SK-N-SH (cell line): Measurements from ENCODE around the gene OPN1SW. TPM values are rescaled to one million over a fixed set of nuclear protein-coding genes. Genes with fewer than 3 reads are reported as not detected.

Experiments
- CTCF ChIA-PET: fragments of 300-600, 350-600 bp; formaldehyde crosslinking; extraction: SDS; loops from one replicate; lab custom pipeline; 2021; lab: Yijun Ruan, JAX
- POLR2A ChIA-PET: fragments of 350-600 bp; sonication (Branson Sonifier 250); formaldehyde crosslinking; extraction: SDS; loops from one replicate; lab custom pipeline; 2020; ENCODE audit warnings: antibody characterized with exemption, inconsistent platforms; lab: Yijun Ruan, JAX
- DNase-seq: peaks from one replicate; pipeline ENCODE4 v3.0.0; 2012
- H2AFZ ChIP-seq: fragments of 200-600 bp; sonication (generic); 2 replicates; pipeline ENCODE4 v1.8.1; 2016; ENCODE audit warnings: antibody characterized with exemption, mild to moderate bottlenecking, low read depth
- H3F3A ChIP-seq: fragments of 200-600 bp; sonication (generic); replicated peaks from 2 replicates; pipeline ENCODE3; 2016; ENCODE audit warnings: antibody characterized with exemption, mild to moderate bottlenecking; ENCODE audit not compliant: insufficient read depth
- H3K27ac ChIP-seq, 2 experiments: fragments of 200-500 bp in 1 of 2; fragments of 200-600 bp in 1 of 2; sonication (Bioruptor generic) in 1 of 2; sonication (generic), shearing (Covaris generic) in 1 of 2; 2 replicates each; pipeline versions ENCODE4 v1.5.1 to v1.6.1; 2014 to 2016; ENCODE audit warnings: low read depth in 2 of 2, inconsistent platforms in 1 of 2, low read length in 1 of 2, mild to moderate bottlenecking in 1 of 2, mixed read lengths in 1 of 2
- H3K27me3 ChIP-seq: fragments of 200-600 bp; sonication (generic), shearing (Covaris generic); 2 replicates; pipeline ENCODE4 v1.6.1; 2016; ENCODE audit warnings: mixed run types; ENCODE audit not compliant: insufficient read depth
- H3K36me3 ChIP-seq, 2 experiments: fragments of 200-500 bp in 1 of 2; fragments of 200-600 bp in 1 of 2; sonication (Bioruptor generic) in 1 of 2; sonication (generic) in 1 of 2; replicated peaks in 1 of 2; 2 replicates each; pipeline versions ENCODE3 to v1.5.1; 2014 to 2016; ENCODE audit warnings: low read length in 1 of 2, mild to moderate bottlenecking in 1 of 2; ENCODE audit not compliant: insufficient read depth in 2 of 2, control insufficient read depth in 1 of 2
- H3K4me1 ChIP-seq, 2 experiments: fragments of 200-500 bp in 1 of 2; fragments of 200-600 bp in 1 of 2; sonication (Bioruptor generic) in 1 of 2; sonication (generic), shearing (Covaris generic) in 1 of 2; 2 replicates each; pipeline versions ENCODE4 v1.5.1 to v1.6.1; 2014 to 2016; ENCODE audit warnings: low read depth in 1 of 2, low read length in 1 of 2, mixed run types in 1 of 2; ENCODE audit not compliant: insufficient read depth in 2 of 2, control insufficient read depth in 1 of 2
- H3K4me2 ChIP-seq: fragments of 200-600 bp; sonication (generic), shearing (Covaris generic); 2 replicates; pipeline ENCODE4 v1.6.1; 2017; ENCODE audit warnings: mixed run types
- H3K4me3 ChIP-seq, 2 experiments: fragments of 200-500 bp in 1 of 2; fragments of 200-600 bp in 1 of 2; sonication (Bioruptor generic) in 1 of 2; sonication (generic), shearing (Covaris generic) in 1 of 2; 2 replicates each; pipeline versions ENCODE4 v1.5.1 to v1.8.1; 2014 to 2016; ENCODE audit warnings: low read depth in 2 of 2, inconsistent platforms in 1 of 2, low read length in 1 of 2, mild to moderate bottlenecking in 1 of 2, mixed read lengths in 1 of 2, moderate library complexity in 1 of 2
- H3K79me2 ChIP-seq: fragments of 200-600 bp; sonication (generic); 2 replicates; pipeline ENCODE4 v1.8.1; 2017; ENCODE audit warnings: mild to moderate bottlenecking; ENCODE audit not compliant: insufficient read depth
- H3K9ac ChIP-seq: fragments of 200-600 bp; sonication (generic); 2 replicates; pipeline ENCODE4 v1.6.1; 2017; ENCODE audit warnings: mixed run types
- H3K9me2 ChIP-seq: fragments of 200-600 bp; sonication (generic); 2 replicates; pipeline ENCODE4 v1.6.1; 2017; ENCODE audit warnings: mixed run types
- H3K9me3 ChIP-seq: fragments of 200-600 bp; sonication (generic); 2 replicates; pipeline ENCODE4 v1.6.1; 2017; ENCODE audit warnings: mixed run types, mild to moderate bottlenecking, moderate library complexity
- H4K20me1 ChIP-seq: fragments of 200-600 bp; sonication (generic); 2 replicates; pipeline ENCODE4 v1.6.1; 2017; ENCODE audit warnings: mild to moderate bottlenecking, mixed run types; ENCODE audit not compliant: insufficient read depth
- EP300 ChIP-seq, 2 experiments: IDR thresholded peaks; 2 replicates each; pipeline versions ENCODE4 v1.4.0 to v1.6.1; 2012; ENCODE audit warnings: borderline replicate concordance in 1 of 2, low read depth in 1 of 2, low read length in 1 of 2
- FOSL2 ChIP-seq: IDR thresholded peaks from 2 replicates; pipeline ENCODE4 v1.4.0; 2012; ENCODE audit warnings: low read depth, mild to moderate bottlenecking, moderate library complexity, borderline replicate concordance
- FOXM1 ChIP-seq: IDR thresholded peaks from 2 replicates; pipeline ENCODE4 v1.4.0; 2012; ENCODE audit warnings: low read depth, mild to moderate bottlenecking
- IRF3 ChIP-seq: fragments of 150-350 bp; IDR thresholded peaks from 2 replicates; pipeline ENCODE4 v1.6.1; 2016; ENCODE audit warnings: mild to moderate bottlenecking, low read depth, low read length
- JUND ChIP-seq: IDR thresholded peaks from 2 replicates; pipeline ENCODE4 v1.4.0; 2012
- MAX ChIP-seq: IDR thresholded peaks from 2 replicates; pipeline ENCODE4 v1.4.0; 2012; ENCODE audit warnings: low read depth
- MEF2A ChIP-seq: IDR thresholded peaks from 2 replicates; pipeline ENCODE4 v1.4.0; 2012; ENCODE audit warnings: low read depth, borderline replicate concordance
- NFIC ChIP-seq: IDR thresholded peaks from 2 replicates; pipeline ENCODE4 v1.4.0; 2012; ENCODE audit warnings: borderline replicate concordance
- PBX3 ChIP-seq: IDR thresholded peaks from 2 replicates; pipeline ENCODE4; 2012
- RXRA ChIP-seq: IDR thresholded peaks from 2 replicates; pipeline ENCODE4 v1.4.0; 2012; ENCODE audit warnings: low read depth, mild to moderate bottlenecking, borderline replicate concordance
- TAF1 ChIP-seq: IDR thresholded peaks from 2 replicates; pipeline ENCODE4 v1.6.1; 2012; ENCODE audit warnings: low read depth, mild to moderate bottlenecking, low read length, moderate library complexity, borderline replicate concordance
- TCF12 ChIP-seq: IDR thresholded peaks from 2 replicates; pipeline ENCODE4 v1.4.0; 2012
- TEAD4 ChIP-seq: IDR thresholded peaks from 2 replicates; pipeline ENCODE4 v1.4.0; 2012; ENCODE audit warnings: mild to moderate bottlenecking, borderline replicate concordance; ENCODE audit not compliant: insufficient read depth
- USF2 ChIP-seq: fragments of 150-350 bp; IDR thresholded peaks from 2 replicates; pipeline ENCODE4 v1.6.1; 2017; ENCODE audit warnings: antibody characterized with exemption, low read length, low read depth, borderline replicate concordance
- YY1 ChIP-seq: IDR thresholded peaks from 2 replicates; pipeline ENCODE4 v1.4.0; 2012; ENCODE audit warnings: low read depth, mild to moderate bottlenecking
- WGBS: methylation state at CpG from one replicate; pipeline ENCODE4 v1.1.6; 2017; ENCODE audit warnings: low lambda C conversion rate; 5-methylcytosine and 5-hydroxymethylcytosine counted together
- polyA plus RNA-seq, 3 experiments: library from polyadenylated mRNA; depleted of rRNA; stranded (reverse); fragments of >200 nt; gene quantifications; 2 replicates each; pipeline ENCODE4 v1.2.3, GENCODE V29; 2012

The OPN1SW gene
- polyA plus RNA-seq, 1 of the 3 experiments (the other 2 are of a cell fraction): 0.05 TPM

GRCh38 chr7:128796327-128796726, 20.7 kb upstream of the OPN1SW start:
- Histone ChIP-seq H3K4me3 (no peak overlapping the region), H4K20me1 (no peaks in the 10 kb centered on the region), H3K79me2 (0 out of 2 replicates have a peak, but pooled peaks cover 3% of the 10 kb centered on the region), H3K4me2 (peak overlapping the region; percentile 22), H3K9ac (no peak overlapping the region), H3K9me2 (no peaks in the 10 kb centered on the region), H2AFZ (peak overlapping the region; percentile 33; the same call in 1 of the 2 replicates), H3K9me3 (no peaks in the 10 kb centered on the region), H3K27ac (peak overlapping the region in 1 of 2 experiments; percentile 66; a peak in 2 of 4 replicates), H3K36me3 (peaks cover 18 to 20% of the 10 kb centered on the region in 2 experiments), H3K4me1 (peaks cover 15 to 16% of the 10 kb centered on the region in 2 experiments), H3F3A (peaks cover 20% of the 10 kb centered on the region), H3K27me3 (no peaks in the 10 kb centered on the region)
- ChIA-PET POLR2A (no interaction called here), CTCF (interaction anchor here (0.6 to 1.7 kb wide), 2 partner anchors 23 to 99 kb away, joined by 3 read pairs; no protein-coding TSS in a partner anchor)
- WGBS: 34% methylated on average over 5 of the region's 5 CpGs
- DNase-seq: no peak
- TF ChIP-seq TAF1 (peak; percentile 44; the same call in 1 of the 2 replicates), IRF3 (no peak), JUND (peak; percentile 90), EP300 (IDR thresholded peaks at IDR 0.05; ENCODE audit: borderline replicate concordance in 1 of 2, low read depth in 1 of 2, low read length in 1 of 2) (peak in 1 of 2 experiments; percentile 77; a peak in 1 of 4 replicates), TEAD4 (peak; percentile 83), TCF12 (peak; percentile 92), FOSL2 (peak; percentile 83; the same call in 1 of the 2 replicates), FOXM1 (peak; percentile 54), USF2 (no peak), RXRA (peak; percentile 62; the same call in 1 of the 2 replicates), YY1 (peak; percentile 74; the same call in 1 of the 2 replicates), PBX3 (peak; percentile 92), NFIC (peak; percentile 96), MEF2A (no peak; the same call in 1 of the 2 replicates), MAX (peak; percentile 100)
